H1 (cell line): Measurements from ENCODE around the gene RPUSD3. TPM values are rescaled to one million over a fixed set of nuclear protein-coding genes. Genes with fewer than 3 reads are reported as not detected.
"Not testable (repeated sequence)": the region's sequence is repeated elsewhere in the genome, so short reads cannot be mapped to it uniquely, and the experiment has no call there.

ENCODE experiments used
- CTCF ChIA-PET: fragments of 300-600 bp; sonication (Branson Sonifier 250); formaldehyde crosslinking; loops from one replicate; lab custom pipeline; 2021; ENCODE audit not compliant: partially characterized antibody; lab: Charles Lee
- POLR2A ChIA-PET: fragments of 300-600 bp; sonication (Branson Sonifier 250); formaldehyde crosslinking; loops from one replicate; lab custom pipeline; 2021; ENCODE audit warnings: inconsistent platforms; ENCODE audit not compliant: partially characterized antibody; lab: Charles Lee
- DNase-seq, 2 experiments: peaks; one replicate each; pipeline versions ENCODE4 v3.0.0 to v3.0.0-alpha.2; 2010 to 2022; ENCODE audit warnings: low spot score in 2 of 2, low read depth in 1 of 2, mixed read lengths in 1 of 2
- FAIRE-seq: peaks from 2 replicates; lab custom pipeline; 2011; peaks lifted over from hg19 to GRCh38; lab: Jason Lieb, UNC
- H2AFZ ChIP-seq: 2 replicates; pipeline ENCODE4 v1.8.1; 2012; ENCODE audit warnings: low read length, inconsistent platforms
- H2AK5ac ChIP-seq: 2 replicates; pipeline ENCODE4 v1.6.1; 2013; ENCODE audit warnings: low read depth, low read length
- H2BK120ac ChIP-seq: replicated peaks from 2 replicates; pipeline ENCODE3; 2013; ENCODE audit warnings: low read depth, low read length, inconsistent platforms
- H2BK12ac ChIP-seq: 2 replicates; pipeline ENCODE4 v1.6.1; 2013; ENCODE audit warnings: low read depth, low read length
- H2BK15ac ChIP-seq: 2 replicates; pipeline ENCODE4 v1.6.1; 2013; ENCODE audit warnings: low read length
- H2BK20ac ChIP-seq: 2 replicates; pipeline ENCODE4 v1.6.1; 2013; ENCODE audit warnings: low read length
- H2BK5ac ChIP-seq: 2 replicates; pipeline ENCODE4 v1.6.1; 2013; ENCODE audit warnings: low read depth, low read length
- H3K14ac ChIP-seq: 2 replicates; pipeline ENCODE4 v1.6.1; 2013; ENCODE audit warnings: inconsistent platforms; ENCODE audit not compliant: insufficient read length
- H3K18ac ChIP-seq: 2 replicates; pipeline ENCODE4 v1.6.1; 2013; ENCODE audit warnings: low read length; ENCODE audit errors: extremely low read depth
- H3K23ac ChIP-seq: 2 replicates; pipeline ENCODE4 v1.6.1; 2013; ENCODE audit warnings: inconsistent platforms; ENCODE audit not compliant: insufficient read length
- H3K23me2 ChIP-seq: 2 replicates; pipeline ENCODE4 v1.6.1; 2013; ENCODE audit warnings: low read depth, low read length
- H3K27ac ChIP-seq: 2 replicates; pipeline ENCODE4 v1.6.1; 2011; ENCODE audit warnings: low read depth, low read length, inconsistent platforms
- H3K27me3 ChIP-seq, 4 experiments: replicated peaks in 1 of 4; 1 replicate in 1 of 4; 2 replicates in 3 of 4; pipeline versions ENCODE4 v1.6.1 to v1.8.1; 2011 to 2013; ENCODE audit warnings: low read length in 3 of 4, mild to moderate bottlenecking in 3 of 4, inconsistent platforms in 2 of 4, mixed read lengths in 2 of 4, moderate library complexity in 1 of 4; ENCODE audit not compliant: control insufficient read depth in 3 of 4, insufficient read depth in 3 of 4; ENCODE audit errors: extremely low read depth in 1 of 4
- H3K36me3 ChIP-seq, 4 experiments: 2 replicates each; pipeline versions ENCODE4 v1.6.1 to v1.8.1; 2011 to 2013; ENCODE audit warnings: mild to moderate bottlenecking in 4 of 4, low read length in 3 of 4, moderate library complexity in 2 of 4, control low read depth in 1 of 4, inconsistent platforms in 1 of 4; ENCODE audit not compliant: insufficient read depth in 4 of 4, control insufficient read depth in 2 of 4
- H3K4ac ChIP-seq: replicated peaks from 2 replicates; pipeline ENCODE3; 2013; ENCODE audit warnings: low read length, low read depth, mixed read lengths, inconsistent platforms; ENCODE audit not compliant: insufficient read length
- H3K4me1 ChIP-seq, 4 experiments: replicated peaks in 1 of 4; 1 replicate in 1 of 4; 2 replicates in 3 of 4; pipeline versions ENCODE4 v1.6.1 to v1.8.1; 2011 to 2013; ENCODE audit warnings: low read length in 3 of 4, inconsistent platforms in 2 of 4, mixed read lengths in 1 of 4; ENCODE audit not compliant: insufficient read depth in 4 of 4, control insufficient read depth in 3 of 4
- H3K4me2 ChIP-seq, 2 experiments: 2 replicates each; pipeline versions ENCODE4 v1.6.1 to v1.8.1; 2011 to 2013; ENCODE audit warnings: low read depth in 2 of 2, low read length in 2 of 2, control low read depth in 1 of 2, inconsistent platforms in 1 of 2, mild to moderate bottlenecking in 1 of 2; ENCODE audit not compliant: insufficient read depth in 1 of 2
- H3K4me3 ChIP-seq, 4 experiments: fragments of 200-600, 300-600 bp in 1 of 4; sonication (generic), shearing (Covaris generic), sonication (Bioruptor Twin) in 1 of 4; 2 replicates each; pipeline versions ENCODE4 v1.5.1 to v1.8.1; 2011 to 2016; ENCODE audit warnings: low read length in 4 of 4, low read depth in 3 of 4, control low read depth in 2 of 4, inconsistent platforms in 2 of 4, mild to moderate bottlenecking in 2 of 4, mixed read lengths in 1 of 4, moderate library complexity in 1 of 4; ENCODE audit not compliant: insufficient read depth in 2 of 4; ENCODE audit errors: extremely low read depth in 1 of 4
- H3K56ac ChIP-seq: replicated peaks from 2 replicates; pipeline ENCODE3; 2013; ENCODE audit warnings: low read depth, mild to moderate bottlenecking, mixed read lengths, low read length, inconsistent platforms; ENCODE audit not compliant: insufficient read length
- H3K79me1 ChIP-seq: 2 replicates; pipeline ENCODE4 v1.6.1; 2013; ENCODE audit warnings: low read depth, low read length, control low read depth
- H3K79me2 ChIP-seq, 2 experiments: 2 replicates each; pipeline versions ENCODE4 v1.6.1 to v1.8.1; 2012 to 2013; ENCODE audit warnings: low read length in 2 of 2, mild to moderate bottlenecking in 2 of 2, inconsistent platforms in 1 of 2; ENCODE audit not compliant: insufficient read depth in 2 of 2, control insufficient read depth in 1 of 2
- H3K9ac ChIP-seq, 4 experiments: replicated peaks in 1 of 4; 1 replicate in 1 of 4; 2 replicates in 3 of 4; pipeline versions ENCODE4 v1.6.1 to v1.8.1; 2011 to 2013; ENCODE audit warnings: low read depth in 3 of 4, low read length in 3 of 4, control low read depth in 2 of 4, mild to moderate bottlenecking in 2 of 4, moderate library complexity in 2 of 4, inconsistent platforms in 1 of 4; ENCODE audit errors: extremely low read depth in 1 of 4
- H3K9me3 ChIP-seq, 2 experiments: 2 replicates each; pipeline versions ENCODE4 v1.6.1 to v1.8.1; 2012 to 2013; ENCODE audit warnings: mild to moderate bottlenecking in 2 of 2, moderate library complexity in 2 of 2, control low read depth in 1 of 2, inconsistent platforms in 1 of 2, low read depth in 1 of 2, low read length in 1 of 2, mixed read lengths in 1 of 2; ENCODE audit not compliant: insufficient read depth in 2 of 2
- H4K20me1 ChIP-seq, 2 experiments: replicated peaks in 1 of 2; 2 replicates each; pipeline versions ENCODE3 to v1.8.1; 2011 to 2013; ENCODE audit warnings: inconsistent platforms in 2 of 2, low read length in 2 of 2, mild to moderate bottlenecking in 1 of 2; ENCODE audit not compliant: insufficient read depth in 2 of 2, control insufficient read depth in 1 of 2
- H4K5ac ChIP-seq: 2 replicates; pipeline ENCODE4 v1.6.1; 2013; ENCODE audit warnings: low read length, low read depth, mixed read lengths, inconsistent platforms; ENCODE audit not compliant: insufficient read length
- H4K8ac ChIP-seq: 2 replicates; pipeline ENCODE4 v1.8.0; 2013; ENCODE audit warnings: mild to moderate bottlenecking, moderate library complexity, low read length, inconsistent platforms; ENCODE audit not compliant: insufficient read depth; ENCODE audit errors: extremely low read depth
- H4K91ac ChIP-seq: replicated peaks from 2 replicates; pipeline ENCODE3; 2013; ENCODE audit warnings: low read length, mixed read lengths, inconsistent platforms; ENCODE audit not compliant: insufficient read length
- WGBS, 2 experiments: shearing (Covaris generic) in 1 of 2; methylation state at CpG; one replicate each; pipeline versions ENCODE4 v1.1.6 to v1.1.7; 2013 to 2015; ENCODE audit warnings: low lambda C conversion rate in 2 of 2, mixed read lengths in 2 of 2, inconsistent platforms in 1 of 2, low coverage in 1 of 2, missing lambda C conversion rate in 1 of 2; ENCODE audit not compliant: insufficient replicate concordance in 2 of 2, insufficient coverage in 1 of 2, insufficient read length in 1 of 2; ENCODE audit errors: extremely low coverage in 1 of 2, missing lambda C conversion rate in 1 of 2; 5-methylcytosine and 5-hydroxymethylcytosine counted together
- polyA plus RNA-seq, 7 experiments: library from polyadenylated mRNA; depleted of rRNA in 3 of 7; stranded (reverse) in 5 of 7; unstranded in 2 of 7; fragments of >200 nt in 5 of 7; fragments of 200-250 nt in 2 of 7; gene quantifications; 1 replicate in 5 of 7; 2 replicates in 1 of 7; 4 replicates in 1 of 7; pipeline versions ENCODE4 v1.2.1 to v1.2.3, GENCODE V29; 2011 to 2013; ENCODE audit warnings: missing spikeins in 2 of 7, mixed read lengths in 2 of 7
- total RNA-seq: library from RNA; stranded (reverse); fragmentation: NEBNext Ultra II Directional; extraction: Animal tissue kit (Norgen Biotek cat#: 25700); gene quantifications from 2 replicates; pipeline ENCODE4 v1.2.1, GENCODE V29; 2021

RPUSD3 gene
- total and polyA plus RNA-seq, 2 of the 8 experiments (the other 6 are each of a cell fraction or from before 2014, with no cell fraction given), result 68.4 to 154 TPM

DNA sequence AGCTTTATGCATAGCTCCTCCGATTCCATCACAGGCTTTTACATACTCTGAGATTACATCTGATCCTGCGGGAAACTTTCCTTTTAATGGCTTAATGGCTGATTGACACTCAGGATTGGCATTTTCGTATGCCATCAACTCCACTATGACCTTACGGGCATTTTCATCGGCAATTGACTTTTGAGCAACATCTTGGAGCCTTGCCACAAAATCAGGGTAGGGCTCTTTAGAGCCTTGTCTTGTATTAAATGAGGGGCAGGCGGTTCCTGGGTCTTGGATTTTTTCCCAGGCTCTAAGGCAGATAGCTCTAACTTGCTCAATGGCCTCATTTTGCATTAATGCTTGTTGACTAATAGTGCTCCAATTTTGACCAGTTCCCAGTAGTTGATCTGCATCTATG is 8.1 kb upstream of the RPUSD3 start:
- not testable (repeated sequence) for H3K79me2 ChIP-seq, H3K56ac ChIP-seq, H3K79me1 ChIP-seq, H3K4me2 ChIP-seq, H3K23ac ChIP-seq, H3K18ac ChIP-seq, H4K91ac ChIP-seq, H3K4me1 ChIP-seq, H2AFZ ChIP-seq, H2BK5ac ChIP-seq, H4K8ac ChIP-seq, H2BK15ac ChIP-seq, FAIRE-seq, H3K36me3 ChIP-seq, H4K5ac ChIP-seq, H2BK120ac ChIP-seq, H3K4ac ChIP-seq, DNase-seq, H3K27ac ChIP-seq, H3K9me3 ChIP-seq, H3K9ac ChIP-seq, H2AK5ac ChIP-seq, H2BK20ac ChIP-seq, H3K14ac ChIP-seq, H2BK12ac ChIP-seq, H3K4me3 ChIP-seq, H4K20me1 ChIP-seq, H3K23me2 ChIP-seq, H3K27me3 ChIP-seq
- POLR2A ChIA-PET, result interaction anchor here (1.2 kb wide), 2 partner anchors 9 kb away, joined by 3 read pairs; no protein-coding TSS in a partner anchor
- WGBS, 2 experiments, result 89% methylated on average over 6 of the region's 6 CpGs; no CpG with 5 or more reads in 1 of the 2 experiments
- CTCF ChIA-PET, result interaction anchor here (0.7 to 1.9 kb wide), 2 partner anchors 25 to 61 kb away, joined by 3 to 4 read pairs; no protein-coding TSS in a partner anchor

DNA sequence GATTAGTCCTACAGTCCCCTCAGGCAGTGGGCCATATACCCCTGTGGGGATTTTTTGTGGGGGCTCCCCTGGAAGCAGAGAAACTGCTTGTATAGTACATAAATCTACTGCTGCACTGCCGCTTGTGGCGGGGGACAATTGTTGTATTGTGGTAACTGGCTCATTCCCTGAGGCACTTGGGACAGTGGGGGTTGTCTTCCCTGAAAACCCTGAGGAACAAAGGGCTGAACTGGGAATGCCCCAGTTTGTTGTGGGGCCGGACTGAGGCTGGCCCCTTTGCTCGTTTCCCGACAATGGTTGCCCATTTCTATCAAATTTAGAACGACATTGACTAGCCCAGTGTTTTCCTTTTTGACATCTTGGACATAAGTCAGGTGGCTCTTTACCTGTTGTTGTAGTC is 7.6 kb upstream of the RPUSD3 start:
- H4K20me1 ChIP-seq, DNase-seq, H3K23me2 ChIP-seq, H3K56ac ChIP-seq, H3K23ac ChIP-seq, H3K18ac ChIP-seq, H3K4ac ChIP-seq, H3K4me1 ChIP-seq, H3K36me3 ChIP-seq, H2BK20ac ChIP-seq, H3K9me3 ChIP-seq, H4K8ac ChIP-seq, H4K5ac ChIP-seq, H3K27me3 ChIP-seq, H2BK12ac ChIP-seq, H3K79me1 ChIP-seq, H3K79me2 ChIP-seq, H3K4me3 ChIP-seq, H2BK120ac ChIP-seq, H2AK5ac ChIP-seq, H3K27ac ChIP-seq, H2BK15ac ChIP-seq, H2BK5ac ChIP-seq, H2AFZ ChIP-seq, FAIRE-seq, H3K4me2 ChIP-seq, H4K91ac ChIP-seq, H3K9ac ChIP-seq, H3K14ac ChIP-seq: not testable (repeated sequence)
- ChIA-PET CTCF (interaction anchor here (0.6 to 1.9 kb wide), 4 partner anchors 24 to 75 kb away, joined by 3 to 4 read pairs (median 4); no protein-coding TSS in a partner anchor), POLR2A (interaction anchor here (1.2 kb wide), 1 partner anchor 10 kb away, joined by 3 read pairs; no protein-coding TSS in a partner anchor)
- WGBS, 2 experiments, result 85% methylated on average over 6 of the region's 6 CpGs; no CpG with 5 or more reads in 1 of the 2 experiments
